ENCODE results near the gene MISP3. TPM values are rescaled to one million over a fixed set of nuclear protein-coding genes. Genes with fewer than 3 reads are reported as not detected.
"Not testable (repeated sequence)": the region's sequence is repeated elsewhere in the genome, so short reads cannot be mapped to it uniquely, and the experiment has no call there.

MISP3 gene
- total RNA-seq, 1 donor from 2014 or later: 3.5 TPM

- Mint-ChIP-seq H3K27me3 (peaks cover 21% of the 10 kb centered on the region), H3K36me3 (ENCODE audit: insufficient read depth) (no peaks in the 10 kb centered on the region), H3K9me3 (ENCODE audit: low read depth) (no peaks in the 10 kb centered on the region), H3K4me3 (ENCODE audit: low read depth) (peak overlapping the region; percentile 73), H3K4me1 (ENCODE audit: low read depth) (peaks cover 2% of the 10 kb centered on the region), H3K27ac (no peak overlapping the region)
- TF ChIP-seq, protein P1, sequence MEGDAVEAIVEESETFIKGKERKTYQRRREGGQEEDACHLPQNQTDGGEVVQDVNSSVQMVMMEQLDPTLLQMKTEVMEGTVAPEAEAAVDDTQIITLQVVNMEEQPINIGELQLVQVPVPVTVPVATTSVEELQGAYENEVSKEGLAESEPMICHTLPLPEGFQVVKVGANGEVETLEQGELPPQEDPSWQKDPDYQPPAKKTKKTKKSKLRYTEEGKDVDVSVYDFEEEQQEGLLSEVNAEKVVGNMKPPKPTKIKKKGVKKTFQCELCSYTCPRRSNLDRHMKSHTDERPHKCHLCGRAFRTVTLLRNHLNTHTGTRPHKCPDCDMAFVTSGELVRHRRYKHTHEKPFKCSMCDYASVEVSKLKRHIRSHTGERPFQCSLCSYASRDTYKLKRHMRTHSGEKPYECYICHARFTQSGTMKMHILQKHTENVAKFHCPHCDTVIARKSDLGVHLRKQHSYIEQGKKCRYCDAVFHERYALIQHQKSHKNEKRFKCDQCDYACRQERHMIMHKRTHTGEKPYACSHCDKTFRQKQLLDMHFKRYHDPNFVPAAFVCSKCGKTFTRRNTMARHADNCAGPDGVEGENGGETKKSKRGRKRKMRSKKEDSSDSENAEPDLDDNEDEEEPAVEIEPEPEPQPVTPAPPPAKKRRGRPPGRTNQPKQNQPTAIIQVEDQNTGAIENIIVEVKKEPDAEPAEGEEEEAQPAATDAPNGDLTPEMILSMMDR (IDR thresholded peaks at IDR 0.05; ENCODE audit: unreplicated experiment): no peak
- no peak for DNase-seq (ENCODE audit: low spot score, unreplicated experiment)
Measured at GRCh38 chr19:14030997-14031718, 41.4 kb upstream of the MISP3 start.

- Mint-ChIP-seq H3K9me3 (ENCODE audit: low read depth) (no peaks in the 10 kb centered on the region), H3K36me3 (ENCODE audit: insufficient read depth) (no peaks in the 10 kb centered on the region), H3K4me3 (ENCODE audit: low read depth) (peak within 1 kb of the TSS; percentile 73), H3K27ac (no peak within 1 kb of the TSS), H3K27me3 (peaks cover 21% of the 10 kb centered on the region), H3K4me1 (ENCODE audit: low read depth) (peaks cover 2% of the 10 kb centered on the region)
- TF ChIP-seq, protein P1 (IDR thresholded peaks at IDR 0.05; ENCODE audit: unreplicated experiment): peak; percentile 61
- DNase-seq (ENCODE audit: low spot score, unreplicated experiment): peak; percentile 39
Measured at GRCh38 chr19:14031719-14032480, 40.7 kb upstream of the MISP3 start, which contains the start of gene IL27RA. Gene IL27RA (plus strand): TSS chr19:14031762. CDS start chr19:14031873, 111 bp downstream.

DNA sequence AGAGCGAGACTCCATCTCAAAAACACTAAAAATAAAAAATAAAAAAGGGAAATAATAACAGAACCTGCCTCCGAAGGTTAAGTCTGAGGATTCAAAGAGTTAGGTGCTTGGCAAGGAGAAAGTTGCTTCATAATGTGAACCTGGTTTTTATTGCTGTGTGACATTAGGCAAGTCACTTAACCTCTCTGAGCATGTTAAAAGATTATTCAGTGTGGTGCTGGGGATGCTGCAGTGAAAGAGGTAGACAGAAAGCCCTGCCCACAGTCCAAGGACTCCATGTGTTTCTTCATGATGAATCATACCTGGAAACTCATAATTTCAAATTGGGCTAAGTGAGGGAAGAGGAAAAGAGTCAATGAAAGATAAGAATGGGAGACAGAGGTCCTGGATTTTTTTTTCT, 38.6 kb upstream of the MISP3 start:
- Mint-ChIP-seq H3K36me3 (ENCODE audit: insufficient read depth) (no peaks in the 10 kb centered on the region), H3K27ac (no peak overlapping the region), H3K9me3 (ENCODE audit: low read depth) (no peaks in the 10 kb centered on the region), H3K4me3 (ENCODE audit: low read depth) (no peak overlapping the region), H3K4me1 (ENCODE audit: low read depth) (no peaks in the 10 kb centered on the region), H3K27me3 (peaks cover 13% of the 10 kb centered on the region)
- DNase-seq (ENCODE audit: low spot score, unreplicated experiment): no peak
- TF ChIP-seq, protein P1 (IDR thresholded peaks at IDR 0.05; ENCODE audit: unreplicated experiment): no peak

GRCh38 chr19:14035159-14035558, 37.4 kb upstream of the MISP3 start:
- DNase-seq (ENCODE audit: low spot score, unreplicated experiment): not testable (repeated sequence)

DNA sequence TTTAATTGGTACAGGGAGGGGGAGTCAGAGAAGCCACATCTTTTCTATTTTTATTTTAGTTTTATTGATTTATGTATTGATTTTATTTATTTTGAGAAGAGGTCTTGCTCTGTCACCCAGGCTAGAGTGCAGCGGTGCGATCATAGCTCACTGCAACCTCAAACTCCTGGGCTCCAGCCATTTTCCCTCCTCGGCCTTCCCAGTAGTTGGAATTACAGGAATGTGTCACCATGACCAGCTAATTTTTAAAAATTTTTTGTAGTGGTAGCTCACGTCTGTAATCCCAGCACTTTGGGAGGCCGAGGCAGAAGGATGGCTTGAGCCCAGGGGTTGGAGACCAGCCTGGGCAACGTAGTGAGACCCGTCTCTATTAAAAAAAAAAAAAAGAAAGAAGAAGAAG, 36.9 kb upstream of the MISP3 start:
- Mint-ChIP-seq H3K27me3 (peaks cover 7% of the 10 kb centered on the region), H3K36me3 (ENCODE audit: insufficient read depth) (no peaks in the 10 kb centered on the region), H3K4me1 (ENCODE audit: low read depth) (no peaks in the 10 kb centered on the region), H3K27ac (no peak overlapping the region), H3K4me3 (ENCODE audit: low read depth) (no peak overlapping the region), H3K9me3 (ENCODE audit: low read depth) (no peaks in the 10 kb centered on the region)
- TF ChIP-seq, protein P1 (IDR thresholded peaks at IDR 0.05; ENCODE audit: unreplicated experiment): no peak
- DNase-seq (ENCODE audit: low spot score, unreplicated experiment): no peak

More at GRCh38 chr19:14035159-14035558, 37.4 kb upstream of the MISP3 start:
- not testable (repeated sequence) for H3K9me3 Mint-ChIP-seq (ENCODE audit: low read depth); H3K4me1 Mint-ChIP-seq (ENCODE audit: low read depth); H3K36me3 Mint-ChIP-seq (ENCODE audit: insufficient read depth); H3K27ac Mint-ChIP-seq; H3K4me3 Mint-ChIP-seq (ENCODE audit: low read depth)
- H3K27me3 Mint-ChIP-seq: peaks cover 11% of the 10 kb centered on the region

All from progenitor cell of endocrine pancreas (in vitro differentiated cells).